Measurements from ENCODE around the gene INTS14.
"Not testable (repeated sequence)": the region's sequence is repeated elsewhere in the genome, so short reads cannot be mapped to it uniquely, and the experiment has no call there.

Gene INTS14

GRCh38 chr15:65556622-65557021 lies 54.3 kb downstream of the INTS14 start:
- Histone ChIP-seq H2AFZ (ENCODE audit: low read depth, low read length) (no peak overlapping the region), H3K79me2 (ENCODE audit: insufficient read depth, low read length) (peaks cover 61% of the 10 kb centered on the region), H3K9me3 (ENCODE audit: insufficient read depth, low read length, severe bottlenecking) (no peaks in the 10 kb centered on the region), H3K27ac (ENCODE audit: low read length) (no peak overlapping the region), H3K36me3 (ENCODE audit: insufficient read depth, low read length) (peaks cover 85% of the 10 kb centered on the region), H4K20me1 (ENCODE audit: insufficient read depth, low read length) (peaks cover 30% of the 10 kb centered on the region; the same call in 1 of the 2 replicates), H3K4me2 (ENCODE audit: insufficient read depth, low read length) (no peak overlapping the region), H3K4me1 (ENCODE audit: insufficient read depth, low read length) (no peaks in the 10 kb centered on the region), H3K9ac (ENCODE audit: low read depth, low read length) (no peak overlapping the region), H3K4me3 (ENCODE audit: low read depth in 1 of 2, low read length in 2 of 2) (no peak overlapping the region), H3K27me3 (ENCODE audit: insufficient read depth, low read length, poor library complexity) (no peaks in the 10 kb centered on the region)
- DNase-seq (no peak), ATAC-seq (ENCODE audit: insufficient read depth, low read depth) (no peak)
- no peak for TF ChIP-seq EZH2 (IDR thresholded peaks at IDR 0.05; ENCODE audit: borderline replicate concordance, low read depth, low read length, severe bottlenecking)
- no peak for TF ChIP-seq CTCF (IDR thresholded peaks at IDR 0.05; ENCODE audit: borderline replicate concordance, extremely low read depth, low read length, poor library complexity, severe bottlenecking)

GRCh38 chr15:65553691-65554090 lies 57.2 kb downstream of the INTS14 start:
- no peak overlapping the region for H3K4me3 ChIP-seq (ENCODE audit: low read depth in 1 of 2, low read length in 2 of 2)
- H3K4me1 ChIP-seq (ENCODE audit: insufficient read depth, low read length), result no peaks in the 10 kb centered on the region
- no peak for DNase-seq
- peaks cover 47% of the 10 kb centered on the region for H4K20me1 ChIP-seq (ENCODE audit: insufficient read depth, low read length)
- H2AFZ ChIP-seq (ENCODE audit: low read depth, low read length), result no peak overlapping the region
- ATAC-seq (ENCODE audit: insufficient read depth, low read depth), result no peak
- H3K9me3 ChIP-seq (ENCODE audit: insufficient read depth, low read length, severe bottlenecking), result no peaks in the 10 kb centered on the region
- H3K27me3 ChIP-seq (ENCODE audit: insufficient read depth, low read length, poor library complexity), result no peaks in the 10 kb centered on the region
- peaks cover 58% of the 10 kb centered on the region for H3K36me3 ChIP-seq (ENCODE audit: insufficient read depth, low read length)
- no peak overlapping the region for H3K9ac ChIP-seq (ENCODE audit: low read depth, low read length)
- no peak overlapping the region for H3K4me2 ChIP-seq (ENCODE audit: insufficient read depth, low read length)
- TF ChIP-seq EZH2 (IDR thresholded peaks at IDR 0.05; ENCODE audit: borderline replicate concordance, low read depth, low read length, severe bottlenecking), result no peak
- no peak for TF ChIP-seq CTCF (IDR thresholded peaks at IDR 0.05; ENCODE audit: borderline replicate concordance, extremely low read depth, low read length, poor library complexity, severe bottlenecking)
- peaks cover 77% of the 10 kb centered on the region for H3K79me2 ChIP-seq (ENCODE audit: insufficient read depth, low read length)
- no peak overlapping the region for H3K27ac ChIP-seq (ENCODE audit: low read length)

GRCh38 chr15:65552851-65553250 lies 58.1 kb downstream of the INTS14 start:
- H3K9ac ChIP-seq (ENCODE audit: low read depth, low read length); H3K4me1 ChIP-seq (ENCODE audit: insufficient read depth, low read length); H3K9me3 ChIP-seq (ENCODE audit: insufficient read depth, low read length, severe bottlenecking); H2AFZ ChIP-seq (ENCODE audit: low read depth, low read length); H3K27ac ChIP-seq (ENCODE audit: low read length); H3K27me3 ChIP-seq (ENCODE audit: insufficient read depth, low read length, poor library complexity); H3K4me2 ChIP-seq (ENCODE audit: insufficient read depth, low read length); ATAC-seq (ENCODE audit: insufficient read depth, low read depth); DNase-seq; H3K4me3 ChIP-seq (ENCODE audit: low read depth in 1 of 2, low read length in 2 of 2): not testable (repeated sequence)
- H3K36me3 ChIP-seq (ENCODE audit: insufficient read depth, low read length), result peaks cover 49% of the 10 kb centered on the region
- peaks cover 56% of the 10 kb centered on the region for H4K20me1 ChIP-seq (ENCODE audit: insufficient read depth, low read length)
- H3K79me2 ChIP-seq (ENCODE audit: insufficient read depth, low read length), result peaks cover 78% of the 10 kb centered on the region

GRCh38 chr15:65551183-65551582 lies 59.7 kb downstream of the INTS14 start:
- no peak for ATAC-seq (ENCODE audit: insufficient read depth, low read depth)
- H3K36me3 ChIP-seq (ENCODE audit: insufficient read depth, low read length), result peaks cover 33% of the 10 kb centered on the region
- no peak overlapping the region for H3K4me2 ChIP-seq (ENCODE audit: insufficient read depth, low read length)
- TF ChIP-seq CTCF (IDR thresholded peaks at IDR 0.05; ENCODE audit: borderline replicate concordance, extremely low read depth, low read length, poor library complexity, severe bottlenecking) (no peak), EZH2 (IDR thresholded peaks at IDR 0.05; ENCODE audit: borderline replicate concordance, low read depth, low read length, severe bottlenecking) (no peak)
- DNase-seq, result no peak
- H3K27ac ChIP-seq (ENCODE audit: low read length), result no peak overlapping the region
- H3K79me2 ChIP-seq (ENCODE audit: insufficient read depth, low read length), result peaks cover 86% of the 10 kb centered on the region
- H3K4me3 ChIP-seq (ENCODE audit: low read depth in 1 of 2, low read length in 2 of 2), result no peak overlapping the region
- peaks cover 68% of the 10 kb centered on the region for H4K20me1 ChIP-seq (ENCODE audit: insufficient read depth, low read length)
- H3K9ac ChIP-seq (ENCODE audit: low read depth, low read length), result no peak overlapping the region
- H3K4me1 ChIP-seq (ENCODE audit: insufficient read depth, low read length), result no peaks in the 10 kb centered on the region
- no peak overlapping the region for H2AFZ ChIP-seq (ENCODE audit: low read depth, low read length)
- no peaks in the 10 kb centered on the region for H3K27me3 ChIP-seq (ENCODE audit: insufficient read depth, low read length, poor library complexity)
- H3K9me3 ChIP-seq (ENCODE audit: insufficient read depth, low read length, severe bottlenecking), result no peaks in the 10 kb centered on the region
